Fibroblast of villous mesenchyme (primary cell): ENCODE results near the gene TSKU. TPM values are rescaled to one million over a fixed set of nuclear protein-coding genes. Genes with fewer than 3 reads are reported as not detected.
A peak's percentile ranks its signal among the peaks of the same experiment; 100 is the strongest.

Experiments used
- DNase-seq: peaks from one replicate; pipeline ENCODE4 v3.0.0-alpha.2; 2010; ENCODE audit warnings: low read depth
- H3K4me3 ChIP-seq: 2 replicates; pipeline ENCODE4 v1.5.1; 2011; ENCODE audit warnings: low read depth, mild to moderate bottlenecking, low read length
- total RNA-seq: library from RNA; depleted of rRNA; stranded (reverse); fragments of >200 nt; gene quantifications from 2 replicates; pipeline ENCODE4 v1.2.3, GENCODE V29; 2012
- TF ChIP-seq, protein P1 (sequence below): IDR thresholded peaks from 2 replicates; pipeline ENCODE4 v1.5.1; 2012; ENCODE audit warnings: low read depth, mild to moderate bottlenecking, low read length; ENCODE audit not compliant: insufficient read depth

Gene TSKU
- total RNA-seq, 1 donor, result 18.6 TPM

DNA sequence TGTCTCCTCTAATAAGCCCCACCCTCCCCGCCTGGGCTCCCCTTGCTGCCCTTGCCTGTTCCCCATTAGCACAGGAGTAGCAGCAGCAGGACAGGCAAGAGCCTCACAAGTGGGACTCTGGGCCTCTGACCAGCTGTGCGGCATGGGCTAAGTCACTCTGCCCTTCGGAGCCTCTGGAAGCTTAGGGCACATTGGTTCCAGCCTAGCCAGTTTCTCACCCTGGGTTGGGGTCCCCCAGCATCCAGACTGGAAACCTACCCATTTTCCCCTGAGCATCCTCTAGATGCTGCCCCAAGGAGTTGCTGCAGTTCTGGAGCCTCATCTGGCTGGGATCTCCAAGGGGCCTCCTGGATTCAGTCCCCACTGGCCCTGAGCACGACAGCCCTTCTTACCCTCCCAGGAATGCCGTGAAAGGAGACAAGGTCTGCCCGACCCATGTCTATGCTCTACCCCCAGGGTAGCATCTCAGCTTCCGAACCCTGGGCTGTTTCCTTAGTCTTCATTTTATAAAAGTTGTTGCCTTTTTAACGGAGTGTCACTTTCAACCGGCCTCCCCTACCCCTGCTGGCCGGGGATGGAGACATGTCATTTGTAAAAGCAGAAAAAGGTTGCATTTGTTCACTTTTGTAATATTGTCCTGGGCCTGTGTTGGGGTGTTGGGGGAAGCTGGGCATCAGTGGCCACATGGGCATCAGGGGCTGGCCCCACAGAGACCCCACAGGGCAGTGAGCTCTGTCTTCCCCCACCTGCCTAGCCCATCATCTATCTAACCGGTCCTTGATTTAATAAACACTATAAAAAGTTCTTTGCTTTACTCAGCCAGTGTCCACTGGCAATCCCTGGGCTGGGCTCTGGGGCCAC is 14.4 kb downstream of the TSKU start:
- DNase-seq, result no peak

GRCh38 chr11:76798202-76798581 is 15.0 kb downstream of the TSKU start:
- TF ChIP-seq, protein P1, sequence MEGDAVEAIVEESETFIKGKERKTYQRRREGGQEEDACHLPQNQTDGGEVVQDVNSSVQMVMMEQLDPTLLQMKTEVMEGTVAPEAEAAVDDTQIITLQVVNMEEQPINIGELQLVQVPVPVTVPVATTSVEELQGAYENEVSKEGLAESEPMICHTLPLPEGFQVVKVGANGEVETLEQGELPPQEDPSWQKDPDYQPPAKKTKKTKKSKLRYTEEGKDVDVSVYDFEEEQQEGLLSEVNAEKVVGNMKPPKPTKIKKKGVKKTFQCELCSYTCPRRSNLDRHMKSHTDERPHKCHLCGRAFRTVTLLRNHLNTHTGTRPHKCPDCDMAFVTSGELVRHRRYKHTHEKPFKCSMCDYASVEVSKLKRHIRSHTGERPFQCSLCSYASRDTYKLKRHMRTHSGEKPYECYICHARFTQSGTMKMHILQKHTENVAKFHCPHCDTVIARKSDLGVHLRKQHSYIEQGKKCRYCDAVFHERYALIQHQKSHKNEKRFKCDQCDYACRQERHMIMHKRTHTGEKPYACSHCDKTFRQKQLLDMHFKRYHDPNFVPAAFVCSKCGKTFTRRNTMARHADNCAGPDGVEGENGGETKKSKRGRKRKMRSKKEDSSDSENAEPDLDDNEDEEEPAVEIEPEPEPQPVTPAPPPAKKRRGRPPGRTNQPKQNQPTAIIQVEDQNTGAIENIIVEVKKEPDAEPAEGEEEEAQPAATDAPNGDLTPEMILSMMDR, result no peak
- DNase-seq, result no peak

More for the DNA sequence above, 14.4 kb downstream of the TSKU start:
- H3K4me3 ChIP-seq, result no peak overlapping the region
- TF ChIP-seq, protein P1, result no peak

DNA sequence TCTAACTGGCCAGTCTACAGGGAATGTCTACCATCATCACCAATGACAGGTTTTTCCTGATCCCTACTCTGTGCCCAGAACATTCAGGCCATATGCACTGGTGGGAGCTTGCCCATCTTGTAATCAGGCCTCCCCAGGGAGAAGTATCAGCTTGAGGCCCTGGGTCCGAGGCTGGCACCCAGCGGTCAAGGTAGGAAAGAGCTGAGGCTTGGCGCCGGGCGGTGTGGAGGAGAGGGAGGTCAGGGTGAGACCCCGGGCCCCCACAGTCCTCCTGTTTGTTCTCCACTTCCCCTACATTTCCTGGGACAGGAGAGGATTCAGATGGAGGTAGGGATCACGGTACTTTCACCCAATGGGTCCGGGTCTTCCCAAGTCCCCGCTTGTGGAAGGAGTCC is 15.5 kb downstream of the TSKU start:
- peak overlapping the region; percentile 23 for H3K4me3 ChIP-seq
- DNase-seq, result no peak
- TF ChIP-seq, protein P1, result no peak

More at GRCh38 chr11:76798202-76798581, 15.0 kb downstream of the TSKU start:
- H3K4me3 ChIP-seq, result no peak overlapping the region

- TF ChIP-seq, protein P1, result peak; percentile 93
- peak overlapping the region; percentile 25 for H3K4me3 ChIP-seq
- DNase-seq, result peak; percentile 82
These were observed 16.1 kb downstream of the TSKU start for GRCh38 chr11:76799066-76799804.

- H3K4me3 ChIP-seq, result no peak overlapping the region
- DNase-seq, result no peak
- TF ChIP-seq, protein P1, result no peak
These were observed 17.5 kb downstream of the TSKU start for GRCh38 chr11:76800466-76801200.

GRCh38 chr11:76801225-76801624 is 18.1 kb downstream of the TSKU start:
- no peak for DNase-seq
- H3K4me3 ChIP-seq, result no peak overlapping the region
- TF ChIP-seq, protein P1, result no peak
